Epithelial cell of esophagus (primary cell): ENCODE results near the gene AHR.
"Not testable (repeated sequence)": the region's sequence is repeated elsewhere in the genome, so short reads cannot be mapped to it uniquely, and the experiment has no call there.

Experiments used
- DNase-seq: peaks from one replicate; pipeline ENCODE4 v3.0.0; 2010; ENCODE audit warnings: low read depth
- H3K4me3 ChIP-seq: 2 replicates; pipeline ENCODE4 v1.5.1; 2011; ENCODE audit warnings: mild to moderate bottlenecking, low read length, control low read depth
- TF ChIP-seq, protein P1 (sequence below): IDR thresholded peaks from 2 replicates; pipeline ENCODE4 v1.5.1; 2011; ENCODE audit warnings: low read depth, mild to moderate bottlenecking, low read length, control low read depth, inconsistent platforms; ENCODE audit not compliant: insufficient read depth; ENCODE audit errors: missing control alignments

AHR gene

DNA sequence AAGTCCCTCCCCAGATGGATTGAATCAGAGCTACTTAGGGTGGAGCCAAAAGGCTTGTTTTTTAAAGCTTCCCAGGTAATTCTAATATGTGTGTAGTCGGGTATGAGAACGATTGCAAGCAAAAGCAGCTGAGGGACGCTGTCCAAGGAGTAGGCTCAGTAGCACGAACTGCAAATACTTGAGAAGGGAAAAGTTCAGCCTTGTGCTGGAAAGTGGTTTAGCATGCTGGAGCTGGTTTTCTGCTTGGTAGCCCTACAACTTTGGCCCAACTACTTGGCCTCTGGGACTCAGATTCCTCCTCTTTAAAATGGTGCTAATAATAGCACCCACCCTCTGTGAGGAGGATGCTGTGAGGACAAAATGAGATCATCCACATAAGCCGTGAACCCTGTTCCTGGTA lies 76.2 kb downstream of the AHR start:
- TF ChIP-seq, protein P1, sequence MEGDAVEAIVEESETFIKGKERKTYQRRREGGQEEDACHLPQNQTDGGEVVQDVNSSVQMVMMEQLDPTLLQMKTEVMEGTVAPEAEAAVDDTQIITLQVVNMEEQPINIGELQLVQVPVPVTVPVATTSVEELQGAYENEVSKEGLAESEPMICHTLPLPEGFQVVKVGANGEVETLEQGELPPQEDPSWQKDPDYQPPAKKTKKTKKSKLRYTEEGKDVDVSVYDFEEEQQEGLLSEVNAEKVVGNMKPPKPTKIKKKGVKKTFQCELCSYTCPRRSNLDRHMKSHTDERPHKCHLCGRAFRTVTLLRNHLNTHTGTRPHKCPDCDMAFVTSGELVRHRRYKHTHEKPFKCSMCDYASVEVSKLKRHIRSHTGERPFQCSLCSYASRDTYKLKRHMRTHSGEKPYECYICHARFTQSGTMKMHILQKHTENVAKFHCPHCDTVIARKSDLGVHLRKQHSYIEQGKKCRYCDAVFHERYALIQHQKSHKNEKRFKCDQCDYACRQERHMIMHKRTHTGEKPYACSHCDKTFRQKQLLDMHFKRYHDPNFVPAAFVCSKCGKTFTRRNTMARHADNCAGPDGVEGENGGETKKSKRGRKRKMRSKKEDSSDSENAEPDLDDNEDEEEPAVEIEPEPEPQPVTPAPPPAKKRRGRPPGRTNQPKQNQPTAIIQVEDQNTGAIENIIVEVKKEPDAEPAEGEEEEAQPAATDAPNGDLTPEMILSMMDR: no peak
- DNase-seq: no peak
- no peak overlapping the region for H3K4me3 ChIP-seq

DNA sequence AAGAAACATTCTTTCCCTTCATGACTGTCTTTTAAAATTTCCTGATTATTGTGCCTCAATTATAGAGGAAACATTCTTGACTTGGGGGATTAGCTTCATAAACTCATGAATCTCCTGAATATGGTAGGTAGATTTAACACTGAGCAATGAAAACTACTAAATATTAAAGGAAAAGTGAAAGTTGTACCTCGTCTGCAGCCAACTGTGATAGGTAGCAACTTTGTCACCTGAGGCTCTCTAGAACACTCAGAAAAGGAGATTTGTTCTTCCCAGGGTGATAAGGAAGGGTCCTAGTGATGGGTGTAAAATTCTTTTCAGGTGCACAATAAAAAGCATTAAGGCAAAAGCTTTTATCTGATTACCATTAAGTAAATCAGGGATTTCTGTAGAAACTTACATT lies 78.1 kb downstream of the AHR start:
- TF ChIP-seq, protein P1: no peak
- no peak for DNase-seq
- no peak overlapping the region for H3K4me3 ChIP-seq

DNA sequence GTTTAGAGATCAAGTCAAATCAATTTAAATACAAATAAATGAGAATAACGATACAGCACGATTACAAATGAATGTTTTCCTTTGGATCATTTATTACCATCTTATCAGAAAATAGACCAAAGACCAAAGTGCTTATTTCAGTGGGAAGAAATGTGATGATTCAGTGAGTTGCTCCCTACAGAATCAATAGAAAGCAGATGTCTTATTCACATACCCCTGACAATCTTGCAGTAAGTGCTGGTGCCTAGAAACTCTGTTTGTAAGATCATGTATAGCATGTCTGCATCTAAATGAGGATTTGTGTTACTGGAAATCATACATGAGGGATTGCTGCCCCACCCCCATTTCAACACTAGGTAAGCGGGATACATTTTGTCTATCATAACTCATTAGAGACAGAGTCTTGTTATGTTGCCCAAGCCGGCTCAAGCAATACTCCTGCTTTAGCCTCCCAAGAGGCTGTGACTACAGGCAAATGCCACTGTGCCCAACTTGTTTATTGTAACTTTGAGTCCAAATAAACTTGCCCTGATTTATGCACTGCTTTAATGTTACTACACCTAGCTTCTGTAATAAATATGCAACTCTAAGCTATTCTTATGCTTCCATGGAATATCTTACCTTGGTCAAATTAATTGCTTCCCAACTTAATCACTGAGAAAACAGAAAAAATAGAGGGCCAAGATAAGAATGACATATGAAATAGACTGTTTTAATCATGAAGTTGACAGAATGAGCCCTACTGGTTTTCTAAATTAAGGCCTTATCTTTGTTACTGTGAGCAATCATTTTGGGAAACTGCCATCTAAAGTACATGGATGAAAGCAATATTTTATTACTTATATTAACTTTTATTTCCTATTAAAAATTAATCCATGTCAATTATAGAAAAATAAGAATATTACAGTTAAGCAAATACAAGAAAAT lies 82.5 kb downstream of the AHR start:
- no peak overlapping the region for H3K4me3 ChIP-seq

DNA sequence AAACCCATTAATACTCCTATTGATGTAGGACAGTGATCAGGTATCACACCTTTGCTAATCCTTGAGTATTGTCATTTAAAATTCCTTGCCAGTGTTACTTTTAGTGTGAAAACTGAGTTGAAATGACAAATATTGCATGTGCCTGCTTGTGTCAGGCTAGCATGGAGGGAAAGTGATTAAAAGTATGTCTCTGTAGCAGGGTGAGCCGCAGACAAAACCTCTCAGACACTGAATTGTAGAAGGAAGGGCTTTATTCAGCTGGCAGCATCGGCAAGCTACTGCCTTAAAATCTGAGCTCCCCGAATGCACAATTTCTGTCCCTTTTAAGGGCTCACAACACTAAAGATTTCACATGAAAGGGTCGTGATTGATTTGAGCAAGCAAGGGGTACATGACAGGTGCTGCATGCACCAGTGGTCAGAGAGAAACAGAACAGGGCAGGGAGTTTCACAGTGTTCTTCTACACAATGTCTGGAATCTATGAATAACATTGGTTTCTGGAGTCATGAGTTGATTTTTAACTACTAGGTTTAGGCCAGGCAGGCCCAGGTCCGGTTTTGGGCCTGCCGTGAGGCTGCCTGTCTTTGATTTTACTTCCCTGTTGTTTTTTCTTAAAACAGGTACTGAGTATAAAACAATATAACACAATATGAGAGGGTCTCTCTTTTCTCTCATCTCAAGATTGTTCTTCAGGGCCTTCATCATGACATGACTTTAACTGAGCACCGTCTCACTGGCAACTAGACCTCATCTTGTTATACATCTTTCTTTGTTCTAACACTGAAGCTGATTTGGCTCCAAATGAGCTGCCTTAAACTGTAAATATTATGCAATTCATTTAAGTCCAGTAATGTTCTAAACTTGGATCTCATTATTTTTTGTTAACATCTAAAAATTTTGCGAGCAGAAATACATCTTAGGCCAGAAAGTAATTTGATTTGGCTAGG lies 84.2 kb downstream of the AHR start:
- DNase-seq, H3K4me3 ChIP-seq: not testable (repeated sequence)

More for the DNA sequence above, 82.5 kb downstream of the AHR start:
- DNase-seq: no peak
- TF ChIP-seq, protein P1: no peak

DNA sequence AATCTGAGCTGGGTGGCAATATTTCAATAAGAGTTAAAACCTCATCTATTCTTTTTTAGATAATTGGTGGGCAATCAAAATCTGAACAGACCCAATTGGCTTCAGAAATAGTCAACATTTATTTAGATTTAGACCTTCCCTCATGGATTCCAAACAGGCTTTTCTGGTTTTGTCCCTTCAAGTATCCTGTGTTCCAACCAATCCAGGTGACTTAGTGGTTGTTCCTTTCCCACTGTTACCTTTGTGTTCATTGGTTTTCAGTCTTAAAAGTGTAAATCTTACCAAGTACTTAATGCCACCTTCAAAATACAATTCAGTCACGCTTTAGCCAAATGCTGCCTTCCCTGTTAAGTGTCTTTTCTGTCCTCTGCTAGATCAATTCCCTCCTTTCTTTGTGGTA lies 85.9 kb downstream of the AHR start:
- DNase-seq: peak; percentile 19
- TF ChIP-seq, protein P1: no peak
- no peak overlapping the region for H3K4me3 ChIP-seq

DNA sequence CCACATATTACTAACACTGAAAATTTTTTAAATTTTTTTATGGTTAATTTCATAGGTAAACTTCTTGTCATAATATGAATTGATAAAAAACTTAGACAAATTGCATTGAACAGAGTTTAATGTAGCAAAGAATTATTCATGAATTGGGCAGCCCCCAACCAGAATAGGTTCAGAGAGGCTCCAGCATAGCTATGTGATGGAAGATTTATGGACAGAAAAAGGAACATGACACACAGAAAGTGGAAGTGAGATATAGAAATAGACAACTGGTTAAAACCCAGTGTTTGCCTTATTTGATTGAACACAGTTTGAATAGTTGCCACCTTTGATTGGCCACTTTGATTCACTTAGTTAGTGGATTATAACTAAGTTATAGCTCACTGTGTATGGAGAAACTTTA lies 87.2 kb downstream of the AHR start:
- DNase-seq: no peak
- no peak overlapping the region for H3K4me3 ChIP-seq
- TF ChIP-seq, protein P1: no peak

DNA sequence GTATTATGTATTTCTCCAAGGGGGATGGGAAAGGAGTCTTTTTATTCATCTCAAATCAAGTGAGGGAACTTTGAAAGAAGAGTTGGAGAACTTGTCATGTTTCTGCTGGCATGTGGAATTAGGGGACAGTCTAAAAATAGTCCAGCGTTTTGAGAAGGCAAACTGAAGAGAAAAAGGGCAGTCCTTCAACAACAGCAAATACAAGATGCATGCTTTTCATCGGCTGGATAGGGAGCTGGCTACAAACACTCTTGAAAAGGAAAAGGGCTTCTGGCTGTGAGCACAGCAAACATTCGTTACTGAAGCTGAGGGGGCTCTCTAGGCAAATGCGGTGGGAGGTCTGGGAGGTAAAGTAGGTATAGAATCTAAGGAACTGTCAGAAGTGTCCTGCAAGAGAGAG lies 91.9 kb downstream of the AHR start:
- H3K4me3 ChIP-seq: no peak overlapping the region
- TF ChIP-seq, protein P1: no peak
- no peak for DNase-seq
